Calu3 (cell line): ENCODE measurements around the gene LDB3. TPM values are rescaled to one million over a fixed set of nuclear protein-coding genes. Genes with fewer than 3 reads are reported as not detected.

Experiments used
- BruUV-seq: library from RNA; stranded (reverse); fragments of 400-500 nt; replicated peaks from 2 replicates; lab custom pipeline; 2021; lab: Mats Ljungman, UMichigan
- CTCF ChIA-PET: fragments of 300-600 bp; sonication (Branson Sonifier 250); formaldehyde crosslinking; loops from one replicate; lab custom pipeline; 2022; ENCODE audit warnings: antibody characterized with exemption; lab: Charles Lee
- DNase-seq: peaks from one replicate; pipeline ENCODE4 v3.0.0; 2022
- H3K27ac Mint-ChIP-seq: one replicate; pipeline ENCODE4 v1.8.0; 2022; ENCODE audit warnings: mixed read lengths; ENCODE audit not compliant: unreplicated experiment
- H3K27me3 Mint-ChIP-seq: one replicate; pipeline ENCODE4 v1.8.0; 2022; ENCODE audit warnings: mixed read lengths; ENCODE audit not compliant: unreplicated experiment
- H3K36me3 Mint-ChIP-seq: one replicate; pipeline ENCODE4 v1.8.0; 2022; ENCODE audit warnings: mild to moderate bottlenecking, moderate library complexity, mixed read lengths; ENCODE audit not compliant: insufficient read depth, unreplicated experiment
- H3K4me1 Mint-ChIP-seq: one replicate; pipeline ENCODE4 v1.8.0; 2022; ENCODE audit warnings: mild to moderate bottlenecking, low read depth, mixed read lengths; ENCODE audit not compliant: unreplicated experiment
- H3K4me3 Mint-ChIP-seq: one replicate; pipeline ENCODE4 v1.8.0; 2022; ENCODE audit warnings: mild to moderate bottlenecking, low read depth, moderate library complexity, mixed read lengths; ENCODE audit not compliant: unreplicated experiment
- H3K9me3 Mint-ChIP-seq: one replicate; pipeline ENCODE4 v1.8.0; 2022; ENCODE audit warnings: low read depth, mixed read lengths; ENCODE audit not compliant: unreplicated experiment
- CTCF ChIP-seq: fragments of 200-600 bp; IDR thresholded peaks from one replicate; pipeline ENCODE4 v1.8.0; 2022; ENCODE audit warnings: antibody characterized with exemption; ENCODE audit not compliant: unreplicated experiment
- intact Hi-C: fragments of 100-400 bp; cut with micrococcal nuclease; formaldehyde crosslinking; loops from one replicate; pipeline ENCODE4 v1.10.0; 2022; ENCODE audit not compliant: unreplicated experiment
- total RNA-seq: library from RNA; stranded (reverse); gene quantifications from 2 replicates; pipeline ENCODE4 v1.2.3, GENCODE V29; 2022

LDB3 gene
- total RNA-seq, 1 experiment from 2014 or later: not detected

- intact Hi-C loops: no loop called here
- CTCF ChIA-PET: no interaction called here
- Mint-ChIP-seq H3K4me1 (no peaks in the 10 kb centered on the region), H3K27ac (no peak overlapping the region), H3K27me3 (no peaks in the 10 kb centered on the region), H3K9me3 (no peaks in the 10 kb centered on the region), H3K36me3 (no peaks in the 10 kb centered on the region), H3K4me3 (no peak overlapping the region)
- DNase-seq: no peak
- no TSS peak for BruUV-seq
- no peak for TF ChIP-seq CTCF
Measured at GRCh38 chr10:86703176-86703575, 34.9 kb downstream of the LDB3 start.

DNA sequence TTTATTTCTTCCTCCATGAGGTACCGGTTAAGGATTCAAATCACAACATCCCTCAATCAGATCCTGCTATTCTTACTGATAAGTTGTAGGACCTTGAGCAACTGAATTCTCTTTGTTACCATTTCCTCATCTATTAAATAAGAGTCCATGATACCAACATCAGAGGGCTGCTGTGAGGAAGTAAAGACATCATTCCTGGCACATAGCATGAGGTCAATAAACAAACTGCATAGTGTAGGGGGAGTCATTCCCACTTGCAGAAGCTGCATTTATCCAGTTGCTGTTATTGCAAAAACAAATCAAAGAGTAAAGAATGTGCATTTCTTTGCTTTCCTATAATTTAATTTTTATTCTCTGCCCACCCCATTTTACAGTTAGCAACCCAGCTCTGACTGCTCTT, 36.8 kb downstream of the LDB3 start:
- intact Hi-C loops: no loop called here
- no peak overlapping the region for H3K27ac Mint-ChIP-seq
- BruUV-seq: no TSS peak

GRCh38 chr10:86705905-86706304, 37.6 kb downstream of the LDB3 start:
- Mint-ChIP-seq H3K27ac (no peak overlapping the region), H3K9me3 (no peaks in the 10 kb centered on the region), H3K27me3 (no peaks in the 10 kb centered on the region), H3K4me1 (no peaks in the 10 kb centered on the region), H3K4me3 (no peak overlapping the region), H3K36me3 (peaks cover under 1% of the 10 kb centered on the region)
- CTCF ChIA-PET: interaction anchor here (0.8 kb wide), 1 partner anchor 1983 kb away, joined by 8 read pairs; no protein-coding TSS in a partner anchor
- intact Hi-C loops: no loop called here
- no TSS peak for BruUV-seq
- TF ChIP-seq CTCF: no peak
- no peak for DNase-seq

More for the DNA sequence above, 36.8 kb downstream of the LDB3 start:
- H3K4me1 Mint-ChIP-seq: no peaks in the 10 kb centered on the region
- DNase-seq: no peak
- no peak overlapping the region for H3K4me3 Mint-ChIP-seq
- CTCF ChIA-PET: interaction anchor here (0.8 kb wide), 1 partner anchor 1984 kb away, joined by 8 read pairs; no protein-coding TSS in a partner anchor
- TF ChIP-seq CTCF: no peak
- H3K27me3 Mint-ChIP-seq: no peaks in the 10 kb centered on the region
- no peaks in the 10 kb centered on the region for H3K9me3 Mint-ChIP-seq
- no peaks in the 10 kb centered on the region for H3K36me3 Mint-ChIP-seq

GRCh38 chr10:86706401-86706841, 38.1 kb downstream of the LDB3 start:
- H3K27ac Mint-ChIP-seq: no peak overlapping the region
- CTCF ChIA-PET: no interaction called here
- BruUV-seq: no TSS peak
- H3K4me1 Mint-ChIP-seq: no peaks in the 10 kb centered on the region
- H3K9me3 Mint-ChIP-seq: no peaks in the 10 kb centered on the region
- no peak overlapping the region for H3K4me3 Mint-ChIP-seq
- H3K27me3 Mint-ChIP-seq: no peaks in the 10 kb centered on the region
- intact Hi-C loops: no loop called here
- no peak for TF ChIP-seq CTCF
- H3K36me3 Mint-ChIP-seq: peaks cover 6% of the 10 kb centered on the region
- DNase-seq: no peak
